Vagina (tissue), 2 donors: ENCODE measurements around the gene VOPP1.

Experiments
- POLR2A ChIP-seq, 2 donors: fragments of 450-650 bp; IDR thresholded peaks; one replicate each; pipeline ENCODE4 v1.6.1; 2017; ENCODE audit warnings: antibody characterized with exemption in 2 of 2, mild to moderate bottlenecking in 2 of 2, moderate library complexity in 2 of 2
- TF ChIP-seq, protein P1 (sequence below), 3 experiments: fragments of 450-650 bp in 2 of 3; fragments of 200-600 bp in 1 of 3; sonication (generic) in 1 of 3; IDR thresholded peaks; one replicate each; pipeline ENCODE4 v1.5.1; 2017 to 2019; ENCODE audit warnings: antibody characterized with exemption in 3 of 3, mild to moderate bottlenecking in 2 of 3, moderate library complexity in 2 of 3

DNA sequence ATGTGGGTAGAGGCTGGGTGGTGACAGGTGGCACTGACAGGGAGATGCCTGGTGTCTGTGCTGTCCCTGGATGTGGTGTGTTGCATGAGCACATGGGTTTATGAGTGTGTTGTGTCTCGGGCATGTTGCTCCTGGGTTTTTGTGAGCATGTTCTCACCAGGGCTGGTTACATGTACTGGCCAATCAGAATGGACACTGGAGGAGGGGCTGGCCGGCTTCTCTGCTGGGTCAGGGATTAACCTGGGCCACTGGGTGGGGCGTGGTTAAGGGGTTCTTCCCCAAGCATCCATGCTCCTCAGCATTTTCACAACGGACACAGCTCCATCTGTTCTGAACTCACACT lies 20.8 kb upstream of the VOPP1 start:
- TF ChIP-seq, protein P1, sequence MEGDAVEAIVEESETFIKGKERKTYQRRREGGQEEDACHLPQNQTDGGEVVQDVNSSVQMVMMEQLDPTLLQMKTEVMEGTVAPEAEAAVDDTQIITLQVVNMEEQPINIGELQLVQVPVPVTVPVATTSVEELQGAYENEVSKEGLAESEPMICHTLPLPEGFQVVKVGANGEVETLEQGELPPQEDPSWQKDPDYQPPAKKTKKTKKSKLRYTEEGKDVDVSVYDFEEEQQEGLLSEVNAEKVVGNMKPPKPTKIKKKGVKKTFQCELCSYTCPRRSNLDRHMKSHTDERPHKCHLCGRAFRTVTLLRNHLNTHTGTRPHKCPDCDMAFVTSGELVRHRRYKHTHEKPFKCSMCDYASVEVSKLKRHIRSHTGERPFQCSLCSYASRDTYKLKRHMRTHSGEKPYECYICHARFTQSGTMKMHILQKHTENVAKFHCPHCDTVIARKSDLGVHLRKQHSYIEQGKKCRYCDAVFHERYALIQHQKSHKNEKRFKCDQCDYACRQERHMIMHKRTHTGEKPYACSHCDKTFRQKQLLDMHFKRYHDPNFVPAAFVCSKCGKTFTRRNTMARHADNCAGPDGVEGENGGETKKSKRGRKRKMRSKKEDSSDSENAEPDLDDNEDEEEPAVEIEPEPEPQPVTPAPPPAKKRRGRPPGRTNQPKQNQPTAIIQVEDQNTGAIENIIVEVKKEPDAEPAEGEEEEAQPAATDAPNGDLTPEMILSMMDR (IDR thresholded peaks at IDR 0.05), result no peak
- no peak for TF ChIP-seq POLR2A (IDR thresholded peaks at IDR 0.05)
